Measurements from ENCODE around the gene FILIP1L.

- TF ChIP-seq EP300 (IDR thresholded peaks at IDR 0.05; ENCODE audit: borderline replicate concordance in 1 of 2, low read depth in 2 of 2, low read length in 2 of 2) (no peak), CTCF (IDR thresholded peaks at IDR 0.05; ENCODE audit: control extremely low read depth in 1 of 3, insufficient read depth in 1 of 3, low read depth in 1 of 3, low read length in 3 of 3) (no peak), POLR2A (IDR thresholded peaks at IDR 0.05; ENCODE audit: control extremely low read depth in 1 of 2, low read depth in 2 of 2, low read length in 2 of 2) (no peak), EZH2 (IDR thresholded peaks at IDR 0.05; ENCODE audit: low read depth, low read length, severe bottlenecking) (no peak), SRF (IDR thresholded peaks at IDR 0.05; ENCODE audit: low read depth, low read length) (no peak)
These were observed 295.5 kb downstream of the FILIP1L start for GRCh38 chr3:99818818-99819217.

Data from H1 (cell line).